ENCODE data around the gene STX18. TPM values are rescaled to one million over a fixed set of nuclear protein-coding genes. Genes with fewer than 3 reads are reported as not detected.

Gene STX18
- total and polyA plus RNA-seq, 2 of the 13 experiments (the other 11 are each of a cell fraction or from before 2014, with no cell fraction given): 23.9 to 37.1 TPM

- no peak for TF ChIP-seq HDAC6 (IDR thresholded peaks at IDR 0.05; ENCODE audit: low read depth, low read length)
- no peak for TF ChIP-seq TBL1XR1 (IDR thresholded peaks at IDR 0.05; ENCODE audit: borderline replicate concordance, low read length, partially characterized antibody)
- no peak for TF ChIP-seq ZBTB8A (CRISPR knock-in tag; IDR thresholded peaks at IDR 0.05; ENCODE audit: borderline replicate concordance, low read depth)
- no peak for TF ChIP-seq ISX (CRISPR knock-in tag; conservative IDR thresholded peaks at IDR 0.05)
- TF ChIP-seq NFRKB (IDR thresholded peaks at IDR 0.05): no peak
- no peak for TF ChIP-seq ZNF574 (CRISPR knock-in tag; IDR thresholded peaks at IDR 0.05)
- no peak for TF ChIP-seq ZNF749 (CRISPR knock-in tag; IDR thresholded peaks at IDR 0.05; ENCODE audit: borderline replicate concordance)
- TF ChIP-seq SP5 (CRISPR knock-in tag; IDR thresholded peaks at IDR 0.05; ENCODE audit: borderline replicate concordance, low read depth): no peak
- TF ChIP-seq FOSL1 (CRISPR knock-in tag; IDR thresholded peaks at IDR 0.05; ENCODE audit: borderline replicate concordance): no peak
- no peak for TF ChIP-seq GLMP (CRISPR knock-in tag; IDR thresholded peaks at IDR 0.05; ENCODE audit: borderline replicate concordance)
- peak; percentile 69; the same call in 1 of the 2 replicates for TF ChIP-seq ZNF609 (CRISPR knock-in tag; IDR thresholded peaks at IDR 0.05; ENCODE audit: borderline replicate concordance)
- no peak for TF ChIP-seq IKZF1 (IDR thresholded peaks at IDR 0.05)
- TF ChIP-seq ZNF556 (CRISPR knock-in tag; IDR thresholded peaks at IDR 0.05; ENCODE audit: borderline replicate concordance): no peak; the same call in 1 of the 2 replicates
- TF ChIP-seq RBFOX2 (IDR thresholded peaks at IDR 0.05; ENCODE audit: low read depth, low read length): no peak
- no peak for TF ChIP-seq NBN (conservative IDR thresholded peaks at IDR 0.05)
- TF ChIP-seq SRF (IDR thresholded peaks at IDR 0.05; ENCODE audit: low read depth, low read length): no peak
- TF ChIP-seq GFI1 (CRISPR knock-in tag; IDR thresholded peaks at IDR 0.05; ENCODE audit: borderline replicate concordance): peak; percentile 64; the same call in 1 of the 2 replicates
- TF ChIP-seq SRSF9 (IDR thresholded peaks at IDR 0.05; ENCODE audit: borderline replicate concordance, insufficient read depth, low read depth, low read length, poor library complexity, severe bottlenecking): no peak
- peak; percentile 80 for TF ChIP-seq ZMYM4 (CRISPR knock-in tag; IDR thresholded peaks at IDR 0.05)
- no peak for TF ChIP-seq ZNF546 (CRISPR knock-in tag; conservative IDR thresholded peaks at IDR 0.05)
- TF ChIP-seq ZKSCAN8 (CRISPR knock-in tag; IDR thresholded peaks at IDR 0.05; ENCODE audit: borderline replicate concordance): no peak
- no peak for TF ChIP-seq ZNF660 (CRISPR knock-in tag; IDR thresholded peaks at IDR 0.05; ENCODE audit: borderline replicate concordance, low read depth)
- TF ChIP-seq ZNF569 (CRISPR knock-in tag; IDR thresholded peaks at IDR 0.05; ENCODE audit: borderline replicate concordance): no peak
- TF ChIP-seq ZNF564 (CRISPR knock-in tag; IDR thresholded peaks at IDR 0.05): no peak
These were observed 54.9 kb downstream of the STX18 start (continued) for GRCh38 chr4:4486969-4487368.

Data from HepG2 (cell line).